GM19452 (cell line): ENCODE measurements around the gene PTGS1.
"Not testable (repeated sequence)": the region's sequence is repeated elsewhere in the genome, so short reads cannot be mapped to it uniquely, and the experiment has no call there.

Source experiments
- ATAC-seq: cut with Tn5 transposase; IDR thresholded peaks from one replicate; pipeline ENCODE4 v1.9.1; 2021; ENCODE audit not compliant: unreplicated experiment

PTGS1 gene

GRCh38 chr9:122394265-122395125 lies 23.7 kb downstream of the PTGS1 start:
- ATAC-seq, result no peak

GRCh38 chr9:122396614-122397148 lies 25.9 kb downstream of the PTGS1 start:
- no peak for ATAC-seq

- ATAC-seq, result no peak
Measured at GRCh38 chr9:122397749-122398148, 26.9 kb downstream of the PTGS1 start.

GRCh38 chr9:122398371-122398924 lies 27.6 kb downstream of the PTGS1 start:
- ATAC-seq, result no peak

DNA sequence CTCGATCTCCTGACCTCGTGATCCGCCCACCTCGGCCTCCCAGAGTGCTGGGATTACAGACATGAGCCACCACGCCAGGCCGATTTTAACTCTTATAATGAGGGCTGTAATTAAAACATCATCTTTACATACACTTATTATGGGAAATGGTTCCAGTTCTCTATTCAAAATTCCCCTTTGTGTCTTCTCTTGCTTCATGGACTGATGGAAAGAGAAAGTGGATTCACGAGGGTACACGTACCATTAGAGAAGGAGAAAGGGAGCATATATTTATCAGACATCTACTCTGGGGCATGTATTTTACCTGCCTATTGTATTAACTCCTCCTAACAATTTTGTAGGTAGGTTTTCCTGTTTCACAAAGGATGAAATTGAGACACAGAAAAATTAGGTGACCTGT lies 31.1 kb downstream of the PTGS1 start:
- no peak for ATAC-seq

GRCh38 chr9:122402403-122402871 lies 31.6 kb downstream of the PTGS1 start:
- no peak for ATAC-seq

GRCh38 chr9:122402874-122403273 lies 32.0 kb downstream of the PTGS1 start:
- ATAC-seq, result no peak

- ATAC-seq, result no peak
Measured at GRCh38 chr9:122403381-122404000, 32.7 kb downstream of the PTGS1 start.

DNA sequence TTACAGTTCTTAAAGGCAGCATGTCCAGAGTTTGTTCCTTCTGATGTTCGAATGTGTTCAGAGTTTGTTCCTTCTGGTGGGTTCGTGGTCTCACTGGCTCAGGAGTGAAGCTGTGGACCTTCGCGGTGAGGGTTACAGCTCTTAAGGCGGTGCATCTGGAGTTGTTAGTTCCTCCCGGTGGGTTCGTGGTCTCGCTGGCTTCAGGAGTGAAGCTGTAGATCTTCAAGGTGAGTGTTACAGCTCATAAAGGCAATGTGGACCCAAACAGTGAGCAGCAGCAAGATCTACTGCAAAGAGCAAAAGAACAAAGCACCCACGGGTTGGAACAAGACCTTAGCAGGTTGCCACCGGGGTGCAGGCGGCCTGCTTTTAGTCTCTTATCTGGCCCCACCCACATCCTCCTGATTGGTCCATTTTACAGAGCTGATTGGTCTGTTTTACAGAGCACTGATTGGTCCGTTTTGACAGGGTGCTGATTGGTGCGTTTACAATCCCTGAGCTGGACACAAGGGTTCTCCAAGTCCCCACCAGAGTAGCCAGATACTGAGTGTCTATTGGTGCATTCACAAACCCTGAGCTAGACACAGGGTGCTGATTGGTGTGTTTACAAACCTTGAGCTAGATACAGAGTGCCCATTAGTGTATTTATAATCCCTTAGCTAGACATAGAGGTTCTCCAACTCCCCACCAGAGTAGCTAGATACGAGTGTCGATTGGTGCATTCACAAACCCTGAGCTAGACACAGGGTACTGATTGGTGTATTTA lies 34.7 kb downstream of the PTGS1 start:
- ATAC-seq, result not testable (repeated sequence)

- ATAC-seq, result no peak
Measured at GRCh38 chr9:122406070-122406890, 35.5 kb downstream of the PTGS1 start.

GRCh38 chr9:122414108-122414507 lies 43.3 kb downstream of the PTGS1 start:
- ATAC-seq, result not testable (repeated sequence)

DNA sequence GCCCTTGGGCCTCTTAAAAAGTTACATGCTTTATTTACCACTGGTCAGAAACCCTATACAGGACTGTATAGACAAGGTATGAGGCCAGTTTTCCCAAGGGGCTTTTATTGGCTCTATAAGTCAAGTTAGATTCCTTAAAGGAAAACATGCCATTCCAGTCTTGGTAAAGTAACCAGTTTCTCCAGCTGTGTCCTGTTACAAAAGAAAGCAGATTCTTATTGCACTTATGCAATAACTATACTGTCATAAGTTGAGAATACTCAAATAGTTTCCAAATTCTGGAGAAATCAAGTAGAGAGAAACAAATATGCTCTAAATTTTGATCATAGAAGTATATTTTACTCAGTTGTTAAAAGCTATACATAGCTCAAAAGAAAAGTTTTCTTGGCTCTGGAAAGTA lies 47.2 kb downstream of the PTGS1 start:
- no peak for ATAC-seq

GRCh38 chr9:122420315-122420714 lies 49.5 kb downstream of the PTGS1 start:
- no peak for ATAC-seq

DNA sequence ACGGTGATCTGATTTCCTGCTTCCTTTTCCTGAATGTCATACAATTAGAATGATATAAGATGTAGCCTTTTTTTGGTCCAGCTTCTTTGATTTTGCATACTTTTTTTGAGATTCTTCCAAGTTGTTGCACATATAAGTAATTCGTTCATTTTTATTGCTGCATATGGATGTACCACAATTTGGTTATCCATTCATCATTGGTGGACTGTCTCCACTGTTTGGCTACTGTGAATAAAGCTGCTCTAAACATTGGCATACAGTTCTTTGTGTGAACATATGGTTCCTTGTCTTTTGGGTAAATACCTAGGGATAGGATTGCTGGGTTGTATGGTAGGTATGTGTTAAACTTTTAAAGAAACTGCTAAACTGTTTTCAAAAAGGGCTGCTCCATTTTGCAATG lies 54.3 kb downstream of the PTGS1 start:
- no peak for ATAC-seq

- ATAC-seq, result no peak
Measured at GRCh38 chr9:122426723-122427122, 55.9 kb downstream of the PTGS1 start.

DNA sequence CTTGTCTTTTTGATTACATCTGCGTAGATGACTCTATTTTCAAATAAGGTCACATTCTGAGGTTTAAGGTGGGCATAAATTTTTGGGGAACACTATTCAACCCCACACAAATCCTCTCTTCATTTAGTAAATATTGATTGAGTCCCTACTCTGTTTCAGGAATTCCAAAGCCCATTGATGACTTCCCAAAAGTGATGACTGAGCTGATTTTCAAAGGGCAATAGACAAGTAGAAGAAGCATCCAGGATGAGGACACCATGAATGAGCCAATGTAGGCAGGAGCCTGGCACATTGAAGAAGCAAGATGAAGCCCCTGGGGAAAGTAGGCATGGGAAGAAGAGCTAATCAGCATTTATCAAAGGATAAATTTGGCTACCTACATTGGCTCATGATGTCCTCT lies 71.7 kb downstream of the PTGS1 start:
- ATAC-seq, result no peak

- ATAC-seq, result no peak
Measured at GRCh38 chr9:122444041-122444733, 73.4 kb downstream of the PTGS1 start.
